ENCODE data around the gene MYO3A. TPM values are rescaled to one million over a fixed set of nuclear protein-coding genes. Genes with fewer than 3 reads are reported as not detected.

MYO3A gene
- polyA plus RNA-seq, 1 donor (not counting 4 experiments of a cell fraction or from before 2014, with no cell fraction given) = not detected

DNA sequence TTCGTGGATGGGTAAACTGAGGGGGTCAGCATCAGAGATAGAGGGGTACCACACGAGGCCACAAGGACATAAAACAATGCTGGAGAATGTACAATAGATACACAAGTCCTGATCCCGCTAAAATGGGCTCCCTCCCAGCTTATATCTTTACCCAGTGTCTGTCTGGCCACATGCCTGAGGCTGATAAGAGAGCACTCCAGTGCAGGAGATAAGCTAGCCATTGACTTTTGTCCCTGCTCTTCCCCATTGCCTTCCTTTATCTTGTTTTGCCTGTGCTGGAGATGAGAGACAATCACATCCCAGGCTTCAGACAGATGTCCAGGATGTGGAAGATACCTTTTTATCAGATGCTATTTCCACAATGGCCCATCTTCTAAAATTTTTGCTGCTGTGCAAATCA lies 288.5 kb downstream of the MYO3A start:
- no peaks in the 10 kb centered on the region for H3K79me2 ChIP-seq (ENCODE audit: control insufficient read depth, insufficient read depth, low read length)
- no peak overlapping the region for H3K9ac ChIP-seq (ENCODE audit: control insufficient read depth, extremely low read depth, insufficient read depth, low read length)
- no peaks in the 10 kb centered on the region for H4K20me1 ChIP-seq (ENCODE audit: control insufficient read depth, extremely low read depth, insufficient read depth, low read length)
- H3K27ac ChIP-seq (ENCODE audit: control insufficient read depth, insufficient read depth, low read length) = no peak overlapping the region
- TF ChIP-seq, protein P1, sequence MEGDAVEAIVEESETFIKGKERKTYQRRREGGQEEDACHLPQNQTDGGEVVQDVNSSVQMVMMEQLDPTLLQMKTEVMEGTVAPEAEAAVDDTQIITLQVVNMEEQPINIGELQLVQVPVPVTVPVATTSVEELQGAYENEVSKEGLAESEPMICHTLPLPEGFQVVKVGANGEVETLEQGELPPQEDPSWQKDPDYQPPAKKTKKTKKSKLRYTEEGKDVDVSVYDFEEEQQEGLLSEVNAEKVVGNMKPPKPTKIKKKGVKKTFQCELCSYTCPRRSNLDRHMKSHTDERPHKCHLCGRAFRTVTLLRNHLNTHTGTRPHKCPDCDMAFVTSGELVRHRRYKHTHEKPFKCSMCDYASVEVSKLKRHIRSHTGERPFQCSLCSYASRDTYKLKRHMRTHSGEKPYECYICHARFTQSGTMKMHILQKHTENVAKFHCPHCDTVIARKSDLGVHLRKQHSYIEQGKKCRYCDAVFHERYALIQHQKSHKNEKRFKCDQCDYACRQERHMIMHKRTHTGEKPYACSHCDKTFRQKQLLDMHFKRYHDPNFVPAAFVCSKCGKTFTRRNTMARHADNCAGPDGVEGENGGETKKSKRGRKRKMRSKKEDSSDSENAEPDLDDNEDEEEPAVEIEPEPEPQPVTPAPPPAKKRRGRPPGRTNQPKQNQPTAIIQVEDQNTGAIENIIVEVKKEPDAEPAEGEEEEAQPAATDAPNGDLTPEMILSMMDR (optimal IDR thresholded peaks at IDR 0.05 in 1 of 3, IDR thresholded peaks at IDR 0.05 in 1 of 3, conservative IDR thresholded peaks at IDR 0.05 in 1 of 3; ENCODE audit: extremely low read depth in 1 of 3, insufficient read depth in 2 of 3, low read length in 3 of 3) = no peak
- no peak for TF ChIP-seq EZH2 (IDR thresholded peaks at IDR 0.05; ENCODE audit: low read length)
- no peak overlapping the region for H3K4me3 ChIP-seq (ENCODE audit: control insufficient read depth in 2 of 3, extremely low read depth in 1 of 3, insufficient read depth in 2 of 3, low read depth in 1 of 3, low read length in 3 of 3)
- DNase-seq (ENCODE audit: low read depth, low spot score) (no peak), FAIRE-seq (no peak)
- no peaks in the 10 kb centered on the region for H3K9me1 ChIP-seq (ENCODE audit: control insufficient read depth, extremely low read depth, insufficient read depth, low read length)
- H3K36me3 ChIP-seq (ENCODE audit: control insufficient read depth in 2 of 2, extremely low read depth in 1 of 2, insufficient read depth in 2 of 2, low read length in 2 of 2) = no peaks in the 10 kb centered on the region
- H3K4me2 ChIP-seq (ENCODE audit: control insufficient read depth, extremely low read depth, insufficient read depth, low read depth, low read length) = no peak overlapping the region
- no peaks in the 10 kb centered on the region for H3K4me1 ChIP-seq (ENCODE audit: control insufficient read depth, extremely low read depth, insufficient read depth, low read length)
- H3K9me3 ChIP-seq (ENCODE audit: control insufficient read depth, low read depth, low read length) = no peaks in the 10 kb centered on the region
- peaks cover 15% of the 10 kb centered on the region for H3K27me3 ChIP-seq (ENCODE audit: control insufficient read depth, extremely low read depth, insufficient read depth, low read length)
- dilution Hi-C loops (cut with MboI; ENCODE audit: extremely low pct_ligation_motif_present, low sequenced_read_pairs) = no loop called here
- H2AFZ ChIP-seq (ENCODE audit: control insufficient read depth, low read length) = no peak overlapping the region

DNA sequence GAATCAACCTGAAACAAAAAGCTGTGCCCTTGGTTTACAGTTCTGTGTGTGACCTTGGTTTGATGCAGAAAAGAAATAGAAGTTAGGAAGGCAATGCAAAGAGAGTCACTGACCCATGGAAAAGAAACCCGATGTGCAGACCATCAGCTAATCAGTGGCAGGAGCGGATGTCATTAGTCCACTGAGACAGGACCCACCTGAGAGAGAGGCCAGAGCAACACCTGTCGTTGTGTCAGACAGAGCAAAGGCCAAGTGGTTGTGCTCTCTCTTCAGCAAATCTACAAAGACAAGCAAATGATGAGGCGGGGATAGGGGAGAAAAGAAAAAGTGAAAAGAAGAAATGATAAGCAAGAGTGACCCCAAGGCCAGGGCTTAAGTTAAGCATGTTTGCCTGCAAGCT lies 291.3 kb downstream of the MYO3A start:
- Histone ChIP-seq H3K9me1 (ENCODE audit: control insufficient read depth, extremely low read depth, insufficient read depth, low read length) (no peaks in the 10 kb centered on the region), H3K9ac (ENCODE audit: control insufficient read depth, extremely low read depth, insufficient read depth, low read length) (no peak overlapping the region), H3K9me3 (ENCODE audit: control insufficient read depth, low read depth, low read length) (no peaks in the 10 kb centered on the region), H3K4me1 (ENCODE audit: control insufficient read depth, extremely low read depth, insufficient read depth, low read length) (no peaks in the 10 kb centered on the region), H3K27ac (ENCODE audit: control insufficient read depth, insufficient read depth, low read length) (no peak overlapping the region), H3K79me2 (ENCODE audit: control insufficient read depth, insufficient read depth, low read length) (no peaks in the 10 kb centered on the region), H4K20me1 (ENCODE audit: control insufficient read depth, extremely low read depth, insufficient read depth, low read length) (no peaks in the 10 kb centered on the region), H3K4me2 (ENCODE audit: control insufficient read depth, extremely low read depth, insufficient read depth, low read depth, low read length) (no peak overlapping the region), H3K36me3 (ENCODE audit: control insufficient read depth in 2 of 2, extremely low read depth in 1 of 2, insufficient read depth in 2 of 2, low read length in 2 of 2) (no peaks in the 10 kb centered on the region), H2AFZ (ENCODE audit: control insufficient read depth, low read length) (no peak overlapping the region), H3K27me3 (ENCODE audit: control insufficient read depth, extremely low read depth, insufficient read depth, low read length) (no peaks in the 10 kb centered on the region), H3K4me3 (ENCODE audit: control insufficient read depth in 2 of 3, extremely low read depth in 1 of 3, insufficient read depth in 2 of 3, low read depth in 1 of 3, low read length in 3 of 3) (no peak overlapping the region)
- dilution Hi-C loops (cut with MboI; ENCODE audit: extremely low pct_ligation_motif_present, low sequenced_read_pairs) = no loop called here
- DNase-seq (ENCODE audit: low read depth, low spot score) = no peak
- no peak for FAIRE-seq
- TF ChIP-seq, protein P1 (optimal IDR thresholded peaks at IDR 0.05 in 1 of 3, IDR thresholded peaks at IDR 0.05 in 1 of 3, conservative IDR thresholded peaks at IDR 0.05 in 1 of 3; ENCODE audit: extremely low read depth in 1 of 3, insufficient read depth in 2 of 3, low read length in 3 of 3) = no peak
- TF ChIP-seq EZH2 (IDR thresholded peaks at IDR 0.05; ENCODE audit: low read length) = no peak
